H1 (cell line): Measurements from ENCODE around the gene HOXA6. TPM values are rescaled to one million over a fixed set of nuclear protein-coding genes. Genes with fewer than 3 reads are reported as not detected.

Experiments used
- CTCF ChIA-PET: fragments of 300-600 bp; sonication (Branson Sonifier 250); formaldehyde crosslinking; loops from one replicate; lab custom pipeline; 2021; ENCODE audit not compliant: partially characterized antibody; lab: Charles Lee
- POLR2A ChIA-PET: fragments of 300-600 bp; sonication (Branson Sonifier 250); formaldehyde crosslinking; loops from one replicate; lab custom pipeline; 2021; ENCODE audit warnings: inconsistent platforms; ENCODE audit not compliant: partially characterized antibody; lab: Charles Lee
- DNase-seq, 2 experiments: peaks; one replicate each; pipeline versions ENCODE4 v3.0.0 to v3.0.0-alpha.2; 2010 to 2022; ENCODE audit warnings: low spot score in 2 of 2, low read depth in 1 of 2, mixed read lengths in 1 of 2
- FAIRE-seq: peaks from 2 replicates; lab custom pipeline; 2011; peaks lifted over from hg19 to GRCh38; lab: Jason Lieb, UNC
- H2AFZ ChIP-seq: 2 replicates; pipeline ENCODE4 v1.8.1; 2012; ENCODE audit warnings: low read length, inconsistent platforms
- H2AK5ac ChIP-seq: 2 replicates; pipeline ENCODE4 v1.6.1; 2013; ENCODE audit warnings: low read depth, low read length
- H2BK120ac ChIP-seq: replicated peaks from 2 replicates; pipeline ENCODE3; 2013; ENCODE audit warnings: low read depth, low read length, inconsistent platforms
- H2BK12ac ChIP-seq: 2 replicates; pipeline ENCODE4 v1.6.1; 2013; ENCODE audit warnings: low read depth, low read length
- H2BK15ac ChIP-seq: 2 replicates; pipeline ENCODE4 v1.6.1; 2013; ENCODE audit warnings: low read length
- H2BK20ac ChIP-seq: 2 replicates; pipeline ENCODE4 v1.6.1; 2013; ENCODE audit warnings: low read length
- H2BK5ac ChIP-seq: 2 replicates; pipeline ENCODE4 v1.6.1; 2013; ENCODE audit warnings: low read depth, low read length
- H3K14ac ChIP-seq: 2 replicates; pipeline ENCODE4 v1.6.1; 2013; ENCODE audit warnings: inconsistent platforms; ENCODE audit not compliant: insufficient read length
- H3K18ac ChIP-seq: 2 replicates; pipeline ENCODE4 v1.6.1; 2013; ENCODE audit warnings: low read length; ENCODE audit errors: extremely low read depth
- H3K23ac ChIP-seq: 2 replicates; pipeline ENCODE4 v1.6.1; 2013; ENCODE audit warnings: inconsistent platforms; ENCODE audit not compliant: insufficient read length
- H3K23me2 ChIP-seq: 2 replicates; pipeline ENCODE4 v1.6.1; 2013; ENCODE audit warnings: low read depth, low read length
- H3K27ac ChIP-seq: 2 replicates; pipeline ENCODE4 v1.6.1; 2011; ENCODE audit warnings: low read depth, low read length, inconsistent platforms
- H3K27me3 ChIP-seq, 4 experiments: replicated peaks in 1 of 4; 1 replicate in 1 of 4; 2 replicates in 3 of 4; pipeline versions ENCODE4 v1.6.1 to v1.8.1; 2011 to 2013; ENCODE audit warnings: low read length in 3 of 4, mild to moderate bottlenecking in 3 of 4, inconsistent platforms in 2 of 4, mixed read lengths in 2 of 4, moderate library complexity in 1 of 4; ENCODE audit not compliant: control insufficient read depth in 3 of 4, insufficient read depth in 3 of 4; ENCODE audit errors: extremely low read depth in 1 of 4
- H3K36me3 ChIP-seq, 4 experiments: 2 replicates each; pipeline versions ENCODE4 v1.6.1 to v1.8.1; 2011 to 2013; ENCODE audit warnings: mild to moderate bottlenecking in 4 of 4, low read length in 3 of 4, moderate library complexity in 2 of 4, control low read depth in 1 of 4, inconsistent platforms in 1 of 4; ENCODE audit not compliant: insufficient read depth in 4 of 4, control insufficient read depth in 2 of 4
- H3K4ac ChIP-seq: replicated peaks from 2 replicates; pipeline ENCODE3; 2013; ENCODE audit warnings: low read length, low read depth, mixed read lengths, inconsistent platforms; ENCODE audit not compliant: insufficient read length
- H3K4me1 ChIP-seq, 4 experiments: replicated peaks in 1 of 4; 1 replicate in 1 of 4; 2 replicates in 3 of 4; pipeline versions ENCODE4 v1.6.1 to v1.8.1; 2011 to 2013; ENCODE audit warnings: low read length in 3 of 4, inconsistent platforms in 2 of 4, mixed read lengths in 1 of 4; ENCODE audit not compliant: insufficient read depth in 4 of 4, control insufficient read depth in 3 of 4
- H3K4me2 ChIP-seq, 2 experiments: 2 replicates each; pipeline versions ENCODE4 v1.6.1 to v1.8.1; 2011 to 2013; ENCODE audit warnings: low read depth in 2 of 2, low read length in 2 of 2, control low read depth in 1 of 2, inconsistent platforms in 1 of 2, mild to moderate bottlenecking in 1 of 2; ENCODE audit not compliant: insufficient read depth in 1 of 2
- H3K4me3 ChIP-seq, 4 experiments: fragments of 200-600, 300-600 bp in 1 of 4; sonication (generic), shearing (Covaris generic), sonication (Bioruptor Twin) in 1 of 4; 2 replicates each; pipeline versions ENCODE4 v1.5.1 to v1.8.1; 2011 to 2016; ENCODE audit warnings: low read length in 4 of 4, low read depth in 3 of 4, control low read depth in 2 of 4, inconsistent platforms in 2 of 4, mild to moderate bottlenecking in 2 of 4, mixed read lengths in 1 of 4, moderate library complexity in 1 of 4; ENCODE audit not compliant: insufficient read depth in 2 of 4; ENCODE audit errors: extremely low read depth in 1 of 4
- H3K56ac ChIP-seq: replicated peaks from 2 replicates; pipeline ENCODE3; 2013; ENCODE audit warnings: low read depth, mild to moderate bottlenecking, mixed read lengths, low read length, inconsistent platforms; ENCODE audit not compliant: insufficient read length
- H3K79me1 ChIP-seq: 2 replicates; pipeline ENCODE4 v1.6.1; 2013; ENCODE audit warnings: low read depth, low read length, control low read depth
- H3K79me2 ChIP-seq, 2 experiments: 2 replicates each; pipeline versions ENCODE4 v1.6.1 to v1.8.1; 2012 to 2013; ENCODE audit warnings: low read length in 2 of 2, mild to moderate bottlenecking in 2 of 2, inconsistent platforms in 1 of 2; ENCODE audit not compliant: insufficient read depth in 2 of 2, control insufficient read depth in 1 of 2
- H3K9ac ChIP-seq, 4 experiments: replicated peaks in 1 of 4; 1 replicate in 1 of 4; 2 replicates in 3 of 4; pipeline versions ENCODE4 v1.6.1 to v1.8.1; 2011 to 2013; ENCODE audit warnings: low read depth in 3 of 4, low read length in 3 of 4, control low read depth in 2 of 4, mild to moderate bottlenecking in 2 of 4, moderate library complexity in 2 of 4, inconsistent platforms in 1 of 4; ENCODE audit errors: extremely low read depth in 1 of 4
- H3K9me3 ChIP-seq, 2 experiments: 2 replicates each; pipeline versions ENCODE4 v1.6.1 to v1.8.1; 2012 to 2013; ENCODE audit warnings: mild to moderate bottlenecking in 2 of 2, moderate library complexity in 2 of 2, control low read depth in 1 of 2, inconsistent platforms in 1 of 2, low read depth in 1 of 2, low read length in 1 of 2, mixed read lengths in 1 of 2; ENCODE audit not compliant: insufficient read depth in 2 of 2
- H4K20me1 ChIP-seq, 2 experiments: replicated peaks in 1 of 2; 2 replicates each; pipeline versions ENCODE3 to v1.8.1; 2011 to 2013; ENCODE audit warnings: inconsistent platforms in 2 of 2, low read length in 2 of 2, mild to moderate bottlenecking in 1 of 2; ENCODE audit not compliant: insufficient read depth in 2 of 2, control insufficient read depth in 1 of 2
- H4K5ac ChIP-seq: 2 replicates; pipeline ENCODE4 v1.6.1; 2013; ENCODE audit warnings: low read length, low read depth, mixed read lengths, inconsistent platforms; ENCODE audit not compliant: insufficient read length
- H4K8ac ChIP-seq: 2 replicates; pipeline ENCODE4 v1.8.0; 2013; ENCODE audit warnings: mild to moderate bottlenecking, moderate library complexity, low read length, inconsistent platforms; ENCODE audit not compliant: insufficient read depth; ENCODE audit errors: extremely low read depth
- H4K91ac ChIP-seq: replicated peaks from 2 replicates; pipeline ENCODE3; 2013; ENCODE audit warnings: low read length, mixed read lengths, inconsistent platforms; ENCODE audit not compliant: insufficient read length
- CBX8 ChIP-seq: fragments of 300-800, 300-1000 bp; sonication (generic); IDR thresholded peaks from 2 replicates; pipeline ENCODE4 v1.7.1; 2016; ENCODE audit warnings: low read depth, low read length, borderline replicate concordance
- FOSL1 ChIP-seq: IDR thresholded peaks from 2 replicates; pipeline ENCODE4 v1.6.1; 2011; ENCODE audit warnings: mild to moderate bottlenecking, low read depth, low read length, moderate library complexity; ENCODE audit not compliant: insufficient read depth
- GABPA ChIP-seq: IDR thresholded peaks from 2 replicates; pipeline ENCODE4 v1.6.1; 2011; ENCODE audit warnings: mild to moderate bottlenecking, low read length, moderate library complexity, borderline replicate concordance; ENCODE audit not compliant: insufficient read depth
- NANOG ChIP-seq: IDR thresholded peaks from 2 replicates; pipeline ENCODE4 v1.6.1; 2011; ENCODE audit warnings: low read length, low read depth, mild to moderate bottlenecking, inconsistent platforms; ENCODE audit not compliant: insufficient read depth, poor library complexity, severe bottlenecking
- PHF8 ChIP-seq: fragments of 200-600 bp; sonication (generic); conservative IDR thresholded peaks from 2 replicates; pipeline ENCODE4 v1.7.1; 2012; ENCODE audit warnings: low read depth, mild to moderate bottlenecking, inconsistent platforms, low read length, moderate library complexity
- RFX5 ChIP-seq: IDR thresholded peaks from 2 replicates; pipeline ENCODE4 v1.6.1; 2011; ENCODE audit warnings: low read depth, low read length, improper control_type of control experiment, borderline replicate concordance
- RNF2 ChIP-seq: fragments of 200-900, 300-1000 bp; sonication (generic); IDR thresholded peaks from 2 replicates; pipeline ENCODE4 v1.7.1; 2016; ENCODE audit warnings: borderline replicate concordance, low read depth, mild to moderate bottlenecking, antibody characterized with exemption, low read length; ENCODE audit not compliant: poor library complexity, severe bottlenecking; ENCODE audit errors: missing control alignments
- SUZ12 ChIP-seq: fragments of 200-600 bp; sonication (generic); IDR thresholded peaks from 2 replicates; pipeline ENCODE4 v1.6.1; 2012; ENCODE audit warnings: mild to moderate bottlenecking, inconsistent platforms, low read length, moderate library complexity, mixed read lengths
- TCF12 ChIP-seq: IDR thresholded peaks from 2 replicates; pipeline ENCODE4 v1.6.1; 2011; ENCODE audit warnings: low read depth, mild to moderate bottlenecking, low read length
- WGBS, 2 experiments: shearing (Covaris generic) in 1 of 2; methylation state at CpG; one replicate each; pipeline versions ENCODE4 v1.1.6 to v1.1.7; 2013 to 2015; ENCODE audit warnings: low lambda C conversion rate in 2 of 2, mixed read lengths in 2 of 2, inconsistent platforms in 1 of 2, low coverage in 1 of 2, missing lambda C conversion rate in 1 of 2; ENCODE audit not compliant: insufficient replicate concordance in 2 of 2, insufficient coverage in 1 of 2, insufficient read length in 1 of 2; ENCODE audit errors: extremely low coverage in 1 of 2, missing lambda C conversion rate in 1 of 2; 5-methylcytosine and 5-hydroxymethylcytosine counted together
- polyA plus RNA-seq, 7 experiments: library from polyadenylated mRNA; depleted of rRNA in 3 of 7; stranded (reverse) in 5 of 7; unstranded in 2 of 7; fragments of >200 nt in 5 of 7; fragments of 200-250 nt in 2 of 7; gene quantifications; 1 replicate in 5 of 7; 2 replicates in 1 of 7; 4 replicates in 1 of 7; pipeline versions ENCODE4 v1.2.1 to v1.2.3, GENCODE V29; 2011 to 2013; ENCODE audit warnings: missing spikeins in 2 of 7, mixed read lengths in 2 of 7
- total RNA-seq: library from RNA; stranded (reverse); fragmentation: NEBNext Ultra II Directional; extraction: Animal tissue kit (Norgen Biotek cat#: 25700); gene quantifications from 2 replicates; pipeline ENCODE4 v1.2.1, GENCODE V29; 2021

HOXA6 gene
- total and polyA plus RNA-seq, 2 of the 8 experiments (the other 6 are each of a cell fraction or from before 2014, with no cell fraction given) = not detected

- Histone ChIP-seq H3K14ac (no peak overlapping the region), H3K27ac (no peak overlapping the region), H2AFZ (no peak overlapping the region), H2AK5ac (peak overlapping the region; percentile 78; the same call in 1 of the 2 replicates), H3K4me3 (no peak overlapping the region), H3K18ac (0 out of 2 replicates have a peak overlapping the region, but pooled peaks have one; percentile 38), H3K4me2 (peak overlapping the region; percentile 33 to 38; a peak in 2 of 4 replicates), H4K91ac (no peak overlapping the region), H3K4ac (no peak overlapping the region), H2BK5ac (no peak overlapping the region), H2BK20ac (no peak overlapping the region), H3K79me1 (no peaks in the 10 kb centered on the region), H4K20me1 (peaks cover 37 to 61% of the 10 kb centered on the region in 2 experiments), H2BK12ac (peak overlapping the region; percentile 75), H3K56ac (no peak overlapping the region), H4K8ac (peak overlapping the region; percentile 41; the same call in 1 of the 2 replicates), H4K5ac (no peak overlapping the region), H3K79me2 (no peaks in the 10 kb centered on the region), H3K23me2 (no peaks in the 10 kb centered on the region), H2BK15ac (0 out of 2 replicates have a peak overlapping the region, but pooled peaks have one; percentile 81), H3K36me3 (peaks cover 0 to 7% (median 0%) of the 10 kb centered on the region in 4 experiments; a peak in 1 of 8 replicates), H3K9ac (no peak overlapping the region), H2BK120ac (no peak overlapping the region), H3K4me1 (peaks cover 0 to 27% (median 16%) of the 10 kb centered on the region in 4 experiments; a peak in 6 of 7 replicates), H3K23ac (no peak overlapping the region), H3K27me3 (peaks cover 97 to 100% (median 99%) of the 10 kb centered on the region in 4 experiments), H3K9me3 (no peaks in the 10 kb centered on the region; a peak in 1 of 4 replicates)
- ChIA-PET POLR2A (interaction anchor here (0.7 kb wide), 1 partner anchor 25 kb away, joined by 3 read pairs; no protein-coding TSS in a partner anchor), CTCF (interaction anchor here (0.8 to 9.1 kb wide), 17 partner anchors 8 to 90 kb away, joined by 3 to 64 read pairs (median 4); partner anchors contain the start of genes EVX1, HOXA1 and HOXA5)
- no peak for FAIRE-seq
- 10% methylated on average over 24 of the region's 24 CpGs; no CpG with 5 or more reads in 1 of the 2 experiments for WGBS, 2 experiments
- peak in 1 of 2 experiments; percentile 58 for DNase-seq
- TF ChIP-seq SUZ12 = peak; percentile 95
- TF ChIP-seq NANOG = no peak
- TF ChIP-seq GABPA = 0 out of 2 replicates have a peak, but pooled peaks have one; percentile 32
- TF ChIP-seq RNF2 = peak; percentile 90
- no peak for TF ChIP-seq PHF8
- no peak for TF ChIP-seq RFX5
- TF ChIP-seq FOSL1 = no peak
- no peak for TF ChIP-seq TCF12
- peak; percentile 88; the same call in 1 of the 2 replicates for TF ChIP-seq CBX8
Observed at GRCh38 chr7:27185854-27186667, 38.5 kb upstream of the HOXA6 start.
